Measurements from ENCODE around the gene SPRY2. TPM values are rescaled to one million over a fixed set of nuclear protein-coding genes. Genes with fewer than 3 reads are reported as not detected.

Gene SPRY2
- total and polyA plus RNA-seq, 12 donors = 24.3 to 40.9 (median 32.6) TPM

DNA sequence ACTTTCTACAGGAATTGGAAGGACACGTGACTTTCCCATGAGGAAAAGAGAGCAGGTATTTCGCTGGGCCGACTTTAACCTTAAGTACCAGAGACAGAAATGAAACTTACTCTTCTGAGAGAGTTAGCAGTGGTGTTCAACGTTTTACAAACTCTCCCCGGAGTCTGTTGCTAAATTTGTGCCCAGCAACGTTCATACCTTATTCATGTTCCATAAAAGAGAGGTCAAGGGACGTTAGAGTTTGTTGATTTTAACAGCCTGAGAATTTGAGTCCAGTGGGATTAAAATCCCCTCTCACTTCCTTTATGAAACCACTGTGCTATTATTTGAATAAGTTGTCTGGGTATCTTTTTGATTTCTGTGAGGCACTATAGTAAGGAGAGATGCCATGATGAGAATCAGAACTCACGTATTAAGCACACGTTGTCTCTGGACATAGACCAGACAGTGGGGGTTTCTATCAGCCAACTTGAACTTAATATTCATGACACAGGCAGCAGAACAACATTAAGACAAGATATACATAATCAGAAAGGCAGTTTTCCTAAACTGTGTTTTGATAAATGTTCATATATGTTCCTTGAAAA, 33.4 kb downstream of the SPRY2 start:
- H3K36me3 ChIP-seq = no peaks in the 10 kb centered on the region
- TF ChIP-seq, protein P1, sequence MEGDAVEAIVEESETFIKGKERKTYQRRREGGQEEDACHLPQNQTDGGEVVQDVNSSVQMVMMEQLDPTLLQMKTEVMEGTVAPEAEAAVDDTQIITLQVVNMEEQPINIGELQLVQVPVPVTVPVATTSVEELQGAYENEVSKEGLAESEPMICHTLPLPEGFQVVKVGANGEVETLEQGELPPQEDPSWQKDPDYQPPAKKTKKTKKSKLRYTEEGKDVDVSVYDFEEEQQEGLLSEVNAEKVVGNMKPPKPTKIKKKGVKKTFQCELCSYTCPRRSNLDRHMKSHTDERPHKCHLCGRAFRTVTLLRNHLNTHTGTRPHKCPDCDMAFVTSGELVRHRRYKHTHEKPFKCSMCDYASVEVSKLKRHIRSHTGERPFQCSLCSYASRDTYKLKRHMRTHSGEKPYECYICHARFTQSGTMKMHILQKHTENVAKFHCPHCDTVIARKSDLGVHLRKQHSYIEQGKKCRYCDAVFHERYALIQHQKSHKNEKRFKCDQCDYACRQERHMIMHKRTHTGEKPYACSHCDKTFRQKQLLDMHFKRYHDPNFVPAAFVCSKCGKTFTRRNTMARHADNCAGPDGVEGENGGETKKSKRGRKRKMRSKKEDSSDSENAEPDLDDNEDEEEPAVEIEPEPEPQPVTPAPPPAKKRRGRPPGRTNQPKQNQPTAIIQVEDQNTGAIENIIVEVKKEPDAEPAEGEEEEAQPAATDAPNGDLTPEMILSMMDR (IDR thresholded peaks at IDR 0.05) = no peak
- DNase-seq = no peak
- H3K27me3 ChIP-seq = no peaks in the 10 kb centered on the region
- peak in 3 of 8 donors; percentile 23 to 47 (median 44) for ATAC-seq
- H3K4me3 ChIP-seq = peak overlapping the region in 5 of 10 donors; percentile 1 to 31 (median 4)
- H3K27ac ChIP-seq = peak overlapping the region in 8 of 10 donors; percentile 7 to 79 (median 51)
- intact Hi-C loops (cut with DNase I) = loop anchor here in 1 of 10 donors (10.0 kb wide), 1 partner anchor 173 kb away; no protein-coding TSS in a partner anchor
- H3K4me1 ChIP-seq = peaks cover 0 to 33% (median 22%) of the 10 kb centered on the region in 9 donors
- WGBS, 2 donors = 11 to 16% methylated on average over 9 of the region's 9 CpGs
- no peaks in the 10 kb centered on the region for H3K9me3 ChIP-seq

- intact Hi-C loops (cut with DNase I) = loop anchor here in 1 of 10 donors (10.0 kb wide), 1 partner anchor 172 kb away; no protein-coding TSS in a partner anchor
- H3K27ac ChIP-seq = peak overlapping the region in 8 of 10 donors; percentile 13 to 79 (median 53)
- peak overlapping the region in 2 of 10 donors; percentile 5 to 17 for H3K4me3 ChIP-seq
- H3K4me1 ChIP-seq = peaks cover 0 to 33% (median 22%) of the 10 kb centered on the region in 9 donors
- TF ChIP-seq, protein P1 (IDR thresholded peaks at IDR 0.05) = no peak
- ATAC-seq (peak in 2 of 8 donors; percentile 11 to 35), DNase-seq (no peak)
- H3K27me3 ChIP-seq = no peaks in the 10 kb centered on the region
- no peaks in the 10 kb centered on the region for H3K36me3 ChIP-seq
- no peaks in the 10 kb centered on the region for H3K9me3 ChIP-seq
- WGBS, 2 donors = 79 to 81% methylated on average over 3 of the region's 3 CpGs
Measured at GRCh38 chr13:80306337-80306972, 34.5 kb downstream of the SPRY2 start.

- Histone ChIP-seq H3K4me1 (peaks cover 0 to 33% (median 22%) of the 10 kb centered on the region in 9 donors), H3K4me3 (peak overlapping the region in 3 of 10 donors; percentile 5 to 21 (median 17)), H3K9me3 (no peaks in the 10 kb centered on the region), H3K36me3 (no peaks in the 10 kb centered on the region), H3K27me3 (no peaks in the 10 kb centered on the region), H3K27ac (peak overlapping the region in 9 of 10 donors; percentile 13 to 79 (median 52))
- intact Hi-C loops (cut with DNase I) = loop anchor here in 1 of 10 donors (10.0 kb wide), 1 partner anchor 171 kb away; no protein-coding TSS in a partner anchor
- WGBS, 2 donors = 50 to 51% methylated on average over 1 of the region's 1 CpG
- TF ChIP-seq, protein P1 (IDR thresholded peaks at IDR 0.05) = no peak
- DNase-seq = no peak
- peak in 1 of 8 donors; percentile 25 for ATAC-seq
Measured at GRCh38 chr13:80305737-80306136, 35.2 kb downstream of the SPRY2 start.

DNA sequence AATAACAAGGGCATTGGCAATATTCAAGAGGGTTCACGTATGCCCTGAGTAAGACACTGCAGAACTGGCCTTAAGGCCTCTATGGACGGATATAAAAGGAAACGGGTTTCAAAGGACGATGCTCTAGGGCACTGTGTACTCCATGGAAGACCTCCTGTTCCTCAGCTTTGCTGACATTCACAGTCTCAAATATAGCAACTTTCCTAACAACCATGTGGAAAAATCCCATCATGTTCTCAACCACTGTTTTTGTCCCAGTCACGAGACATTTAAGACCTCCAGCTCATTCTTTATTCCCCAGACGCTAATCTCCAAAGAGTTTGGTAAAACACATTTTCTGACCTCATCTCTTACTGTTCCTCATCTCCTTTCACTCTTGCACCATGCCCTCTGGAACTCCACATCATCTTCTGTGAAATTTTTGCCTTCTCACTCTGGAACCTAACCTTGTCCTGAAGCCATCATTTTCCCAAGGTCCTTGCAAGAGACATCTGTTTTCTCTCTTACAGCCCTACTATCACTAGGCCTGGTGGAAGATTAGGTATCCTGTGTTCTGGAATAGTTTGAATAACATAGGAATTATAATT, 37.6 kb downstream of the SPRY2 start:
- whole genome bisulfite sequencing, 2 donors = 83 to 85% methylated on average over 6 of the region's 6 CpGs
- DNase-seq (no peak), ATAC-seq (peak; percentile 44 to 73 (median 60))
- Histone ChIP-seq H3K9me3 (no peaks in the 10 kb centered on the region), H3K4me3 (no peak overlapping the region), H3K4me1 (peaks cover 0 to 32% (median 21%) of the 10 kb centered on the region in 9 donors), H3K27me3 (no peaks in the 10 kb centered on the region), H3K27ac (peak overlapping the region in 4 of 10 donors; percentile 1 to 48 (median 18)), H3K36me3 (no peaks in the 10 kb centered on the region)
- intact Hi-C loops (cut with DNase I) = loop anchor here in 1 of 10 donors (10.0 kb wide), 1 partner anchor 169 kb away; no protein-coding TSS in a partner anchor
- TF ChIP-seq, protein P1 (IDR thresholded peaks at IDR 0.05) = no peak
